Metanephros (tissue), 1 donor: ENCODE measurements around the gene MAP3K13. TPM values are rescaled to one million over a fixed set of nuclear protein-coding genes. Genes with fewer than 3 reads are reported as not detected.

Source experiments
- total RNA-seq: library from RNA; depleted of rRNA; stranded (reverse); fragments of >200 nt; gene quantifications from one replicate; pipeline ENCODE4 v1.2.3, GENCODE V29; 2014

The MAP3K13 gene
- 43.4 TPM for total RNA-seq

GRCh38 chr3:185362850-185363661 lies at the start of gene MAP3K13:
MAP3K13 (plus strand) TSS chr3:185363136; CDS start chr3:185428582, 65,446 bp downstream.

DNA sequence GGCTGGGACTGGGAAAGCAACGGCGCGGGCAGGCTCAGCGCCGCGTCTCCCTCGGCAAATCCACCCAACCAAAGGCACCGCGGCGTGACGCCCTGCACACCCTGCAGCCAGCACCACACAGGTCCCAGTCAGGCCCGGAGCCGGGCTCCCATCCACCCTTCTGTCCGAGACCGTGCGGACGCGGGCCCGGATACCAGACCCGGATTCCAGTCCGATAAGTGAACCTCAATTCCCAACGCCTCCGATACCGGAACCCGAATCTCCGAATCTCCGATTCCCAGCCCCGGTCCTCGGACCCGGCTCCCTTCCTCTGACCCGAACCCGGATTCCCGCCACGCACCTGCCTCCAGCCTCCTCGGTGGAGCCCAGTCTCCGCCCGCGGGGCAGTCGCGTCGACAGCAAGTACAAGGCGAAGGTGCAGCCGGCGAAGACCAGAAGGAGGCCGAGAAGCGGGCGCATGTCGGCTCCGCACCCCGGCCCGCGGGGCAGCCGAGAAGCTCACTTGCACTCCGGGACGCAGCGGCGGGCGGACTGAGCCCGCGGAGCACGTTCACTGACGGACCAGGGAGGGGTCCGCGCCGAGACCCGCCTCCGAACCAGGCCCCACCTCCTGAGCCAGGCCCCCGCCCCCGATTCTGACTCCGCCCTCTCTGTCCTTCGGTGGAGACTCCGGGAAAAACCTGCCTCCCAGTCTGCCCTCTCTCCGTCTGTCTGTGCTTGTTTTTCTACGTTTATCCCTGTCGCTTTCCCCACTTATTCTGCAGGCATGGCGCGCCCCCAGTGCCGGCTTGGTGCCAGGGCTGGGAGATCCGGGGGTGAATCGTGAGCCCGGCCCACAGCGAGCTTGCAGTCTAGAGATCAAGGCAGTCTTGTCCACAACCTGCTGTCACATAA lies 135.8 kb downstream of the MAP3K13 start, which contains the start of gene TMEM41A:
TMEM41A (minus strand) TSS at position 533 of the 894 bp plus-strand sequence; CDS start at position 459, 74 bp downstream.

Other genes with a start within 250 kb of the MAP3K13 start
- 8.8 TPM for gene C3orf70, start 210.1 kb upstream of the MAP3K13 start, total RNA-seq
- 14.3 TPM for gene EHHADH, start 109.1 kb upstream of the MAP3K13 start, total RNA-seq
- gene TMEM41A, start 135.9 kb downstream of the MAP3K13 start, total RNA-seq = 23.1 TPM
- 1.9 TPM for gene LIPH, start 189.5 kb downstream of the MAP3K13 start, total RNA-seq
- 26.2 TPM for gene SENP2, start 223.2 kb downstream of the MAP3K13 start, total RNA-seq